WERI-Rb-1 (cell line): ENCODE measurements around the gene ACOXL.

Experiments
- DNase-seq: peaks from one replicate; pipeline ENCODE4 v3.0.0-alpha.2; 2020
- H3K27ac ChIP-seq: fragments of 250-450 bp; sonication (Bioruptor Pico); 2 replicates; pipeline ENCODE4 v1.5.1; 2020; ENCODE audit warnings: mild to moderate bottlenecking, moderate library complexity
- H3K27me3 ChIP-seq: fragments of 250-450 bp; sonication (Bioruptor Pico); 2 replicates; pipeline ENCODE4 v1.5.1; 2021; ENCODE audit warnings: mild to moderate bottlenecking, low read depth, moderate library complexity; ENCODE audit not compliant: insufficient read depth, severe bottlenecking
- H3K36me3 ChIP-seq: fragments of 250-450 bp; sonication (Bioruptor Pico); 2 replicates; pipeline ENCODE4 v1.5.1; 2020; ENCODE audit warnings: mild to moderate bottlenecking, moderate library complexity
- H3K4me3 ChIP-seq: 2 replicates; pipeline ENCODE4 v1.5.1; 2011; ENCODE audit warnings: low read depth, mild to moderate bottlenecking, control low read depth, low read length
- H3K9me3 ChIP-seq: fragments of 250-450 bp; sonication (Bioruptor Pico); 2 replicates; pipeline ENCODE4 v1.5.1; 2021; ENCODE audit warnings: mild to moderate bottlenecking, moderate library complexity; ENCODE audit not compliant: severe bottlenecking
- CTCF ChIP-seq: IDR thresholded peaks from 2 replicates; pipeline ENCODE4 v1.5.1; 2011; ENCODE audit warnings: low read depth, mild to moderate bottlenecking, control low read depth, inconsistent platforms, low read length

Gene ACOXL

GRCh38 chr2:111102216-111102615 is 369.8 kb downstream of the ACOXL start:
- Histone ChIP-seq H3K27ac (no peak overlapping the region), H3K27me3 (peaks cover 88% of the 10 kb centered on the region), H3K4me3 (no peak overlapping the region), H3K9me3 (no peaks in the 10 kb centered on the region), H3K36me3 (no peaks in the 10 kb centered on the region)
- no peak for DNase-seq
- TF ChIP-seq CTCF: no peak

GRCh38 chr2:111105926-111106325 is 373.6 kb downstream of the ACOXL start:
- Histone ChIP-seq H3K27ac (no peak overlapping the region), H3K4me3 (no peak overlapping the region), H3K27me3 (peaks cover 86% of the 10 kb centered on the region), H3K36me3 (no peaks in the 10 kb centered on the region), H3K9me3 (no peaks in the 10 kb centered on the region)
- no peak for DNase-seq
- TF ChIP-seq CTCF: no peak

- no peak for TF ChIP-seq CTCF
- DNase-seq: no peak
- no peaks in the 10 kb centered on the region for H3K9me3 ChIP-seq
- peaks cover 86% of the 10 kb centered on the region for H3K27me3 ChIP-seq
- no peaks in the 10 kb centered on the region for H3K36me3 ChIP-seq
- no peak overlapping the region for H3K27ac ChIP-seq
- no peak overlapping the region for H3K4me3 ChIP-seq
Measured at GRCh38 chr2:111106706-111107105, 374.3 kb downstream of the ACOXL start.

- no peak overlapping the region for H3K4me3 ChIP-seq
- no peaks in the 10 kb centered on the region for H3K9me3 ChIP-seq
- peaks cover 84% of the 10 kb centered on the region for H3K27me3 ChIP-seq
- TF ChIP-seq CTCF: no peak
- H3K27ac ChIP-seq: no peak overlapping the region
- no peak for DNase-seq
- H3K36me3 ChIP-seq: no peaks in the 10 kb centered on the region
Measured at GRCh38 chr2:111108745-111109271, 376.4 kb downstream of the ACOXL start.

GRCh38 chr2:111111101-111111755 is 378.9 kb downstream of the ACOXL start:
- peaks cover 77% of the 10 kb centered on the region for H3K27me3 ChIP-seq
- no peaks in the 10 kb centered on the region for H3K9me3 ChIP-seq
- no peak for DNase-seq
- H3K27ac ChIP-seq: no peak overlapping the region
- no peak overlapping the region for H3K4me3 ChIP-seq
- no peak for TF ChIP-seq CTCF
- no peaks in the 10 kb centered on the region for H3K36me3 ChIP-seq

GRCh38 chr2:111113838-111114237 is 381.5 kb downstream of the ACOXL start:
- H3K9me3 ChIP-seq: no peaks in the 10 kb centered on the region
- DNase-seq: no peak
- H3K27me3 ChIP-seq: peaks cover 81% of the 10 kb centered on the region
- no peaks in the 10 kb centered on the region for H3K36me3 ChIP-seq
- no peak overlapping the region for H3K27ac ChIP-seq
- no peak for TF ChIP-seq CTCF
- no peak overlapping the region for H3K4me3 ChIP-seq
